SK-N-SH (cell line): ENCODE results near the gene KCNN3. TPM values are rescaled to one million over a fixed set of nuclear protein-coding genes. Genes with fewer than 3 reads are reported as not detected.

Source experiments
- CTCF ChIA-PET: fragments of 300-600, 350-600 bp; formaldehyde crosslinking; extraction: SDS; loops from one replicate; lab custom pipeline; 2021; lab: Yijun Ruan, JAX
- POLR2A ChIA-PET: fragments of 350-600 bp; sonication (Branson Sonifier 250); formaldehyde crosslinking; extraction: SDS; loops from one replicate; lab custom pipeline; 2020; ENCODE audit warnings: antibody characterized with exemption, inconsistent platforms; lab: Yijun Ruan, JAX
- DNase-seq: peaks from one replicate; pipeline ENCODE4 v3.0.0; 2012
- H2AFZ ChIP-seq: fragments of 200-600 bp; sonication (generic); 2 replicates; pipeline ENCODE4 v1.8.1; 2016; ENCODE audit warnings: antibody characterized with exemption, mild to moderate bottlenecking, low read depth
- H3F3A ChIP-seq: fragments of 200-600 bp; sonication (generic); replicated peaks from 2 replicates; pipeline ENCODE3; 2016; ENCODE audit warnings: antibody characterized with exemption, mild to moderate bottlenecking; ENCODE audit not compliant: insufficient read depth
- H3K27ac ChIP-seq, 2 experiments: fragments of 200-500 bp in 1 of 2; fragments of 200-600 bp in 1 of 2; sonication (Bioruptor generic) in 1 of 2; sonication (generic), shearing (Covaris generic) in 1 of 2; 2 replicates each; pipeline versions ENCODE4 v1.5.1 to v1.6.1; 2014 to 2016; ENCODE audit warnings: low read depth in 2 of 2, inconsistent platforms in 1 of 2, low read length in 1 of 2, mild to moderate bottlenecking in 1 of 2, mixed read lengths in 1 of 2
- H3K27me3 ChIP-seq: fragments of 200-600 bp; sonication (generic), shearing (Covaris generic); 2 replicates; pipeline ENCODE4 v1.6.1; 2016; ENCODE audit warnings: mixed run types; ENCODE audit not compliant: insufficient read depth
- H3K36me3 ChIP-seq, 2 experiments: fragments of 200-500 bp in 1 of 2; fragments of 200-600 bp in 1 of 2; sonication (Bioruptor generic) in 1 of 2; sonication (generic) in 1 of 2; replicated peaks in 1 of 2; 2 replicates each; pipeline versions ENCODE3 to v1.5.1; 2014 to 2016; ENCODE audit warnings: low read length in 1 of 2, mild to moderate bottlenecking in 1 of 2; ENCODE audit not compliant: insufficient read depth in 2 of 2, control insufficient read depth in 1 of 2
- H3K4me1 ChIP-seq, 2 experiments: fragments of 200-500 bp in 1 of 2; fragments of 200-600 bp in 1 of 2; sonication (Bioruptor generic) in 1 of 2; sonication (generic), shearing (Covaris generic) in 1 of 2; 2 replicates each; pipeline versions ENCODE4 v1.5.1 to v1.6.1; 2014 to 2016; ENCODE audit warnings: low read depth in 1 of 2, low read length in 1 of 2, mixed run types in 1 of 2; ENCODE audit not compliant: insufficient read depth in 2 of 2, control insufficient read depth in 1 of 2
- H3K4me2 ChIP-seq: fragments of 200-600 bp; sonication (generic), shearing (Covaris generic); 2 replicates; pipeline ENCODE4 v1.6.1; 2017; ENCODE audit warnings: mixed run types
- H3K4me3 ChIP-seq, 2 experiments: fragments of 200-500 bp in 1 of 2; fragments of 200-600 bp in 1 of 2; sonication (Bioruptor generic) in 1 of 2; sonication (generic), shearing (Covaris generic) in 1 of 2; 2 replicates each; pipeline versions ENCODE4 v1.5.1 to v1.8.1; 2014 to 2016; ENCODE audit warnings: low read depth in 2 of 2, inconsistent platforms in 1 of 2, low read length in 1 of 2, mild to moderate bottlenecking in 1 of 2, mixed read lengths in 1 of 2, moderate library complexity in 1 of 2
- H3K79me2 ChIP-seq: fragments of 200-600 bp; sonication (generic); 2 replicates; pipeline ENCODE4 v1.8.1; 2017; ENCODE audit warnings: mild to moderate bottlenecking; ENCODE audit not compliant: insufficient read depth
- H3K9ac ChIP-seq: fragments of 200-600 bp; sonication (generic); 2 replicates; pipeline ENCODE4 v1.6.1; 2017; ENCODE audit warnings: mixed run types
- H3K9me2 ChIP-seq: fragments of 200-600 bp; sonication (generic); 2 replicates; pipeline ENCODE4 v1.6.1; 2017; ENCODE audit warnings: mixed run types
- H3K9me3 ChIP-seq: fragments of 200-600 bp; sonication (generic); 2 replicates; pipeline ENCODE4 v1.6.1; 2017; ENCODE audit warnings: mixed run types, mild to moderate bottlenecking, moderate library complexity
- H4K20me1 ChIP-seq: fragments of 200-600 bp; sonication (generic); 2 replicates; pipeline ENCODE4 v1.6.1; 2017; ENCODE audit warnings: mild to moderate bottlenecking, mixed run types; ENCODE audit not compliant: insufficient read depth
- FOXM1 ChIP-seq: IDR thresholded peaks from 2 replicates; pipeline ENCODE4 v1.4.0; 2012; ENCODE audit warnings: low read depth, mild to moderate bottlenecking
- NRF1 ChIP-seq: IDR thresholded peaks from 2 replicates; pipeline ENCODE4 v1.6.1; 2012; ENCODE audit warnings: low read depth, mild to moderate bottlenecking, low read length
- RAD21 ChIP-seq: IDR thresholded peaks from 2 replicates; pipeline ENCODE4 v1.6.1; 2012; ENCODE audit warnings: mild to moderate bottlenecking, low read length
- RCOR1 ChIP-seq: fragments of 150-350 bp; IDR thresholded peaks from 2 replicates; pipeline ENCODE4 v1.6.1; 2017; ENCODE audit warnings: antibody characterized with exemption, low read length
- SMC3 ChIP-seq: IDR thresholded peaks from 2 replicates; pipeline ENCODE4 v1.6.1; 2012; ENCODE audit warnings: low read depth, low read length, improper control_type of control experiment
- TAF1 ChIP-seq: IDR thresholded peaks from 2 replicates; pipeline ENCODE4 v1.6.1; 2012; ENCODE audit warnings: low read depth, mild to moderate bottlenecking, low read length, moderate library complexity, borderline replicate concordance
- WGBS: methylation state at CpG from one replicate; pipeline ENCODE4 v1.1.6; 2017; ENCODE audit warnings: low lambda C conversion rate; 5-methylcytosine and 5-hydroxymethylcytosine counted together
- polyA plus RNA-seq, 3 experiments: library from polyadenylated mRNA; depleted of rRNA; stranded (reverse); fragments of >200 nt; gene quantifications; 2 replicates each; pipeline ENCODE4 v1.2.3, GENCODE V29; 2012
- TF ChIP-seq, protein P1 (sequence below): fragments of 200-600 bp; sonication (generic); IDR thresholded peaks from 2 replicates; pipeline ENCODE4 v1.6.1; 2017; ENCODE audit warnings: antibody characterized with exemption, mild to moderate bottlenecking, moderate library complexity
- TF ChIP-seq, protein P2 (sequence below): IDR thresholded peaks from 2 replicates; pipeline ENCODE4 v1.4.0; 2012; ENCODE audit warnings: low read depth

The KCNN3 gene
- polyA plus RNA-seq, 1 of the 3 experiments (the other 2 are of a cell fraction), result 0.16 TPM

DNA sequence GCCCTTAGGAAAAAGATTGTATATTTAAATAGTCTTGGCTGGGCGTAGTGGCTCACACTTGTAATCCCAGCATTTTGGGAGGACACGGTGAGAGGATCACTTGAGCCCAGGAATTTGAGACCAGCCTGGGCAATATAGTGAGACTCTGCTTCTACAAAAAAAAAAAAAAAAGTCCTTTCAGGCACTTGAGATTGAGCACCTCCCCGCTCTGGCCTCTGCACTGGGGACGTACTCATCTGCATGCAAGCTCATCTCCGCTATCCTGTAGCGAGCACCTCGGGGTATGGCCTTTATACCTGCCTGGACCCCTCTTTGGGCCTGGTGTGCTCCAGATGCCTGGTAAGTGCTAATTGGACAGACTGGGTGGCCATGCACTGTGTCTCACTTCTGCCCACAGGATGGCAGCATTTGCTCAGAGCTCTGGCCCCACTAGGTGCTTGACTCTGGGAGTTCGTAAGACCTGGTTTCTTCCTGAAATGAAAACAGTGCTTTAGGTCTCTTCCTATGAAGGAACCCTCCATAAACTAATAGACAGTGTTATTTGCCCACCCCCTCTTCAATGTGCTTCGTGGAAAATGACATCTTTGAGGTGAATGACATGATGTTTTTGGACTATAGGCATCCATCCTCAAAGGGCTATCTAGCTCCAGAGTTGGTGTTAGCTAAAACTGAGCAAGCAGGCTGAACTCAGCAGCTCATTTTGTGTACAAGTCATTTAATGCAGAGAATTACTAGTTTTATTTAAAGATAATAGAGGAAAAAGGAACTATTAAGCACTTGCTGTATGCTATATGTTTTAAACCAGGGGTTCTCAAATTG is 200.4 kb downstream of the KCNN3 start:
- H3K27me3 ChIP-seq, result no peaks in the 10 kb centered on the region; the same call in 1 of the 2 replicates
- peak; percentile 89 for DNase-seq
- WGBS, result 48% methylated on average over 8 of the region's 9 CpGs
- CTCF ChIA-PET, result interaction anchor here (0.6 to 4.2 kb wide), 93 partner anchors 10 to 416 kb away, joined by 3 to 74 read pairs (median 4); partner anchors contain the start of genes KCNN3, PBXIP1 and PMVK
- H3F3A ChIP-seq, result no peaks in the 10 kb centered on the region
- no peak overlapping the region for H3K9ac ChIP-seq
- no peak for TF ChIP-seq FOXM1
- TF ChIP-seq RAD21, result peak; percentile 98
- peak; percentile 94 for TF ChIP-seq SMC3
- TF ChIP-seq, protein P1, sequence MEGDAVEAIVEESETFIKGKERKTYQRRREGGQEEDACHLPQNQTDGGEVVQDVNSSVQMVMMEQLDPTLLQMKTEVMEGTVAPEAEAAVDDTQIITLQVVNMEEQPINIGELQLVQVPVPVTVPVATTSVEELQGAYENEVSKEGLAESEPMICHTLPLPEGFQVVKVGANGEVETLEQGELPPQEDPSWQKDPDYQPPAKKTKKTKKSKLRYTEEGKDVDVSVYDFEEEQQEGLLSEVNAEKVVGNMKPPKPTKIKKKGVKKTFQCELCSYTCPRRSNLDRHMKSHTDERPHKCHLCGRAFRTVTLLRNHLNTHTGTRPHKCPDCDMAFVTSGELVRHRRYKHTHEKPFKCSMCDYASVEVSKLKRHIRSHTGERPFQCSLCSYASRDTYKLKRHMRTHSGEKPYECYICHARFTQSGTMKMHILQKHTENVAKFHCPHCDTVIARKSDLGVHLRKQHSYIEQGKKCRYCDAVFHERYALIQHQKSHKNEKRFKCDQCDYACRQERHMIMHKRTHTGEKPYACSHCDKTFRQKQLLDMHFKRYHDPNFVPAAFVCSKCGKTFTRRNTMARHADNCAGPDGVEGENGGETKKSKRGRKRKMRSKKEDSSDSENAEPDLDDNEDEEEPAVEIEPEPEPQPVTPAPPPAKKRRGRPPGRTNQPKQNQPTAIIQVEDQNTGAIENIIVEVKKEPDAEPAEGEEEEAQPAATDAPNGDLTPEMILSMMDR, result peak; percentile 80
- TF ChIP-seq RCOR1, result peak; percentile 31; the same call in 1 of the 2 replicates
- no peak overlapping the region for H3K27ac ChIP-seq
- H3K36me3 ChIP-seq, result no peaks in the 10 kb centered on the region
- H3K79me2 ChIP-seq, result no peaks in the 10 kb centered on the region
- H4K20me1 ChIP-seq, result no peaks in the 10 kb centered on the region
- H3K4me1 ChIP-seq, result no peaks in the 10 kb centered on the region
- no peaks in the 10 kb centered on the region for H3K9me2 ChIP-seq
- no peak overlapping the region for H3K4me3 ChIP-seq
- POLR2A ChIA-PET, result interaction anchor here (1.3 to 1.4 kb wide), 2 partner anchors 209 to 267 kb away, joined by 3 to 4 read pairs; partner anchors contain the start of gene PMVK
- no peak overlapping the region for H3K4me2 ChIP-seq
- H2AFZ ChIP-seq, result no peak overlapping the region
- no peaks in the 10 kb centered on the region for H3K9me3 ChIP-seq

DNA sequence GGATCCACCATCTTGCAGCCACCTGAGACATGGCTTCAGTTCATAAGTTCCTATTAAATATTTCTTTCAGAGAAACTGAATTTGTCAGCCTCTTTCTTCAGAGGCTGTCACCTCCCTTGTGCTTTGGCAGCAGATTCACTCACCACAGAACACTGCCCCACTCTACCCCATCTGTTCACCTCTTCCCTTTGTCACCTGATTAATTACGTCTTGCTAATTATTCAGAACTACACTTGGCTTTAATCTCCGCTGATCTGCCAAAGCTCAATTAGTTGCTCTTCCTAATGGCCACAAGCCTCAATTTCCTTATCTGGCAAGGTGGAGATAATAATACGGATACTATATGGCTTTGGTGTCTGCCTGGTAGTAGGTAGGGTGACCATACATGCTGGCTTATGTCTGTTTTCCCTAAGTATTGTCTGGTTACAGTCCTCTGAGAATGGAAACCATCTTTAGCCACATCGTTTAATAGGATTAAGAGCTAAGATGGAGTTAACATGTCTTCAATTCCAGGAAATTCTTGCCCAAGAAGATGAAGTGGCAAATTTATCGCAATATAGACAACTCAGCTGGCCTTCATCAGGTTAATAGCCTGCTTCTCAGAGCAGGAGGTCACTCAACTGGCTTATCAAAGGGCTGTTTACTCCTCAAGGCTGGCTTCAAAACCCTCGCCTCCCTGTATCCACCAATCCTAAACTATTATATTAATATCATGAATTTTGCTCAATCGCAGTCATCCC is 203.9 kb downstream of the KCNN3 start:
- CTCF ChIA-PET, result interaction anchor here (0.5 to 4.2 kb wide), 11 partner anchors 10 to 351 kb away, joined by 3 to 50 read pairs (median 3); partner anchors contain the start of gene PMVK

More for the DNA sequence above, 203.9 kb downstream of the KCNN3 start:
- TF ChIP-seq NRF1, result no peak
- TF ChIP-seq TAF1, result no peak
- TF ChIP-seq, protein P2, sequence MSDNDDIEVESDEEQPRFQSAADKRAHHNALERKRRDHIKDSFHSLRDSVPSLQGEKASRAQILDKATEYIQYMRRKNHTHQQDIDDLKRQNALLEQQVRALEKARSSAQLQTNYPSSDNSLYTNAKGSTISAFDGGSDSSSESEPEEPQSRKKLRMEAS, result no peak
- TF ChIP-seq, all 33 proteins: peak for 0
- Histone ChIP-seq H4K20me1 (no peaks in the 10 kb centered on the region), H3K27me3 (no peaks in the 10 kb centered on the region; the same call in 1 of the 2 replicates), H3F3A (no peaks in the 10 kb centered on the region), H3K4me1 (no peaks in the 10 kb centered on the region; a peak in 1 of 4 replicates), H3K79me2 (no peaks in the 10 kb centered on the region), H3K4me3 (no peak overlapping the region), H3K9me2 (no peaks in the 10 kb centered on the region), H2AFZ (no peak overlapping the region), H3K9me3 (no peaks in the 10 kb centered on the region), H3K36me3 (no peaks in the 10 kb centered on the region), H3K4me2 (no peak overlapping the region), H3K9ac (no peak overlapping the region), H3K27ac (no peak overlapping the region)
- POLR2A ChIA-PET, result interaction anchor here (0.5 kb wide), 1 partner anchor 199 kb away, joined by 3 read pairs; no protein-coding TSS in a partner anchor
- no peak for DNase-seq
- WGBS, result 61% methylated on average over 7 of the region's 7 CpGs
